Colonic mucosa (tissue), 4 donors: ENCODE data around the gene GPR21. TPM values are rescaled to one million over a fixed set of nuclear protein-coding genes. Genes with fewer than 3 reads are reported as not detected.

Experiments used
- DNase-seq: peaks from one replicate; pipeline ENCODE4 v3.0.0-alpha.2; 2020
- H3K27ac ChIP-seq: fragments of 200-600 bp; one replicate; pipeline ENCODE4 v1.8.0; 2021
- H3K27me3 ChIP-seq: fragments of 200-600 bp; one replicate; pipeline ENCODE4 v1.8.0; 2021
- H3K36me3 ChIP-seq: fragments of 200-600 bp; one replicate; pipeline ENCODE4 v1.8.0; 2021
- H3K4me1 ChIP-seq: fragments of 200-600 bp; one replicate; pipeline ENCODE4 v1.8.0; 2021; ENCODE audit warnings: mild to moderate bottlenecking
- H3K4me3 ChIP-seq: fragments of 200-600 bp; one replicate; pipeline ENCODE4 v1.8.0; 2021
- H3K9ac ChIP-seq, 2 donors: one replicate each; pipeline ENCODE4 v1.7.0; 2013; ENCODE audit warnings: control low read depth in 2 of 2, low read depth in 2 of 2, low read length in 2 of 2
- H3K9me3 ChIP-seq: fragments of 200-600 bp; one replicate; pipeline ENCODE4 v1.8.0; 2021
- CTCF ChIP-seq: fragments of 200-600 bp; IDR thresholded peaks from one replicate; pipeline ENCODE4 v1.8.0; 2022; ENCODE audit warnings: antibody characterized with exemption, mild to moderate bottlenecking
- intact Hi-C: fragments of 100-400 bp; cut with DNase I; formaldehyde crosslinking; loops from one replicate; pipeline ENCODE4 v1.14.1; 2022
- total RNA-seq, 2 donors: library from RNA; stranded (reverse); fragmentation: NEBNext Ultra II Directional in 1 of 2; extraction: Animal tissue kit (Norgen Biotek cat#: 25700) in 1 of 2; gene quantifications; one replicate each; pipeline ENCODE4 v1.2.1, GENCODE V29; 2021
- donor health status: healthy.
- donor health status: DM: no; HTN: no; CAD: no.
- donor health status: DM: no; HTN: no; CAD: no.

The GPR21 gene
- total RNA-seq, 2 donors from 2014 or later: 0.35 to 1.2 TPM

GRCh38 chr9:123039617-123040219 is 6.3 kb downstream of the GPR21 start:
- Histone ChIP-seq H3K9ac (no peak overlapping the region), H3K27ac (no peak overlapping the region), H3K4me3 (no peak overlapping the region), H3K27me3 (no peaks in the 10 kb centered on the region), H3K9me3 (no peaks in the 10 kb centered on the region), H3K36me3 (no peaks in the 10 kb centered on the region), H3K4me1 (no peaks in the 10 kb centered on the region)
- no peak for DNase-seq
- intact Hi-C loops: no loop called here
- TF ChIP-seq CTCF: no peak

- no peak for TF ChIP-seq CTCF
- intact Hi-C loops: no loop called here
- no peak overlapping the region for H3K27ac ChIP-seq
- no peak overlapping the region for H3K9ac ChIP-seq
- H3K36me3 ChIP-seq: no peaks in the 10 kb centered on the region
- H3K9me3 ChIP-seq: no peaks in the 10 kb centered on the region
- DNase-seq: no peak
- H3K4me3 ChIP-seq: no peak overlapping the region
- no peaks in the 10 kb centered on the region for H3K4me1 ChIP-seq
- no peaks in the 10 kb centered on the region for H3K27me3 ChIP-seq
These were observed 7.3 kb downstream of the GPR21 start for GRCh38 chr9:123040801-123041200.

GRCh38 chr9:123041489-123041888 is 8.0 kb downstream of the GPR21 start:
- Histone ChIP-seq H3K27ac (no peak overlapping the region), H3K9ac (no peak overlapping the region), H3K4me1 (no peaks in the 10 kb centered on the region), H3K27me3 (no peaks in the 10 kb centered on the region), H3K4me3 (no peak overlapping the region), H3K9me3 (no peaks in the 10 kb centered on the region), H3K36me3 (no peaks in the 10 kb centered on the region)
- no peak for DNase-seq
- no peak for TF ChIP-seq CTCF
- intact Hi-C loops: no loop called here

GRCh38 chr9:123043081-123043939 is 9.8 kb downstream of the GPR21 start:
- Histone ChIP-seq H3K27ac (no peak overlapping the region), H3K4me1 (no peaks in the 10 kb centered on the region), H3K9me3 (no peaks in the 10 kb centered on the region), H3K36me3 (no peaks in the 10 kb centered on the region), H3K9ac (no peak overlapping the region), H3K27me3 (no peaks in the 10 kb centered on the region), H3K4me3 (no peak overlapping the region)
- DNase-seq: no peak
- TF ChIP-seq CTCF: no peak
- intact Hi-C loops: no loop called here

- Histone ChIP-seq H3K4me3 (no peak overlapping the region), H3K27me3 (no peaks in the 10 kb centered on the region), H3K9me3 (no peaks in the 10 kb centered on the region), H3K4me1 (no peaks in the 10 kb centered on the region), H3K9ac (no peak overlapping the region), H3K36me3 (no peaks in the 10 kb centered on the region), H3K27ac (no peak overlapping the region)
- no peak for DNase-seq
- no peak for TF ChIP-seq CTCF
- intact Hi-C loops: no loop called here
These were observed 11.1 kb downstream of the GPR21 start for GRCh38 chr9:123044586-123044985.
